ENCODE results near the gene LIPT1. TPM values are rescaled to one million over a fixed set of nuclear protein-coding genes. Genes with fewer than 3 reads are reported as not detected.

LIPT1 gene
- total RNA-seq, 2 donors from 2014 or later: 8.0 to 12.2 TPM

- Mint-ChIP-seq H3K9me3 (peaks cover 55% of the 10 kb centered on the region), H3K4me1 (no peaks in the 10 kb centered on the region), H3K27me3 (ENCODE audit: insufficient read depth) (no peaks in the 10 kb centered on the region), H3K4me3 (no peak overlapping the region), H3K36me3 (ENCODE audit: low read depth) (peaks cover 26% of the 10 kb centered on the region), H3K27ac (no peak overlapping the region)
- Histone ChIP-seq H3K36me3 (ENCODE audit: control insufficient read depth, insufficient read depth, low read length) (no peaks in the 10 kb centered on the region), H3K4me3 (ENCODE audit: low read length) (no peak overlapping the region), H3K4me1 (ENCODE audit: control insufficient read depth, insufficient read depth, low read length) (no peaks in the 10 kb centered on the region), H3K9ac (ENCODE audit: extremely low read depth, low read length, poor library complexity, severe bottlenecking) (no peak overlapping the region), H3K27me3 (ENCODE audit: control insufficient read depth, insufficient read depth, low read length, poor library complexity, severe bottlenecking) (no peaks in the 10 kb centered on the region), H3K27ac (ENCODE audit: low read depth, low read length) (no peak overlapping the region), H3K9me3 (ENCODE audit: control insufficient read depth, low read length) (peaks cover 25% of the 10 kb centered on the region)
- WGBS, 2 experiments (ENCODE audit: insufficient coverage in 1 of 2, insufficient read length in 1 of 2): 83 to 91% methylated on average over 4 to 5 of the region's 5 CpGs
- TF ChIP-seq CTCF (conservative IDR thresholded peaks at IDR 0.05): no peak
- DNase-seq: peak; percentile 76
Observed at GRCh38 chr2:99205491-99205890, 50.7 kb downstream of the LIPT1 start.

Other genes with a start within 250 kb of the LIPT1 start
- under 1 TPM; 0.26 to 0.31 TPM for gene CRACDL, start 218.7 kb upstream of the LIPT1 start, total RNA-seq
- gene C2orf15, start 13.3 kb upstream of the LIPT1 start, total RNA-seq: 1 to 10 TPM; 3.1 to 6.5 TPM
- 10 to 100 TPM in 1 of 2 donors, 1 to 10 TPM in 1; 7.8 to 12.4 TPM for gene TSGA10, start within 50 bp of the LIPT1 start, total RNA-seq
- 10 to 100 TPM; 39.2 to 47.3 TPM for gene MITD1, start 26.1 kb downstream of the LIPT1 start, total RNA-seq
- gene MRPL30, start 26.2 kb downstream of the LIPT1 start, total RNA-seq: 10 to 100 TPM; 39.8 to 46.1 TPM
- gene LYG2, start 100.7 kb downstream of the LIPT1 start, total RNA-seq: not detected
- gene LYG1, start 146.2 kb downstream of the LIPT1 start, total RNA-seq: under 1 TPM; 0.35 to 0.55 TPM
- gene TXNDC9, start 181.4 kb downstream of the LIPT1 start, total RNA-seq: 10 to 100 TPM; 32.7 to 32.8 TPM
- 10 to 100 TPM; 54.2 to 63.6 TPM for gene EIF5B, start 182.4 kb downstream of the LIPT1 start, total RNA-seq

Measured in endodermal cell (in vitro differentiated cells).